ENCODE results near the gene MARCHF6. TPM values are rescaled to one million over a fixed set of nuclear protein-coding genes. Genes with fewer than 3 reads are reported as not detected.

The MARCHF6 gene
- total RNA-seq: 100 to 1,000 TPM; 104 to 168 (median 123) TPM
- polyA plus RNA-seq: 10 to 100 TPM; 62.0 to 95.6 (median 72.1) TPM
- long read RNA-seq, donor 1, full-length matches to known transcripts: 14 of 55 reads
- long read RNA-seq, donor 1, partial matches to known transcripts: 41 of 55 reads
- long read RNA-seq, donor 1, other reads (novel, unspliced or antisense): 0 of 55 reads
- long read RNA-seq, donor 2, full-length matches to known transcripts: 7 of 31 reads
- long read RNA-seq, donor 2, partial matches to known transcripts: 24 of 31 reads
- long read RNA-seq, donor 2, other reads (novel, unspliced or antisense): 0 of 31 reads

GRCh38 chr5:10353241-10354047 is at the start of gene MARCHF6:
TSS of gene MARCHF6 (plus strand) at chr5:10353695. CDS start at chr5:10353899, 204 bp downstream.
- 0 to 1% (median 1%) methylated on average over 36 to 92 of the region's 92 CpGs for WGBS, 5 donors
- Histone ChIP-seq H3K27me3 (replicated peaks in 1 of 7) (no peaks in the 10 kb centered on the region), H3K27ac (peak within 1 kb of the TSS; percentile 97 to 100 (median 98)), H3K4me3 (peak within 1 kb of the TSS; percentile 65 to 95 (median 84)), H3K36me3 (no peaks in the 10 kb centered on the region), H3K4me1 (peaks cover 12 to 58% (median 45%) of the 10 kb centered on the region in 6 donors), H3K9me3 (no peaks in the 10 kb centered on the region)
- intact Hi-C loops (cut with DNase I; ENCODE audit: low total_unique reads): loop anchor here (5.0 kb wide), 1 partner anchor 409 kb away; the partner anchor contains the start of gene DAP
- DNase-seq: peak; percentile 98
- TF ChIP-seq POLR2AphosphoS5 (IDR thresholded peaks at IDR 0.05) (peak; percentile 95 to 99 (median 98)), CTCF (IDR thresholded peaks at IDR 0.05 in 8 of 11, conservative IDR thresholded peaks at IDR 0.05 in 3 of 11) (peak in 3 of 11 experiments; percentile 12 to 22 (median 22)), POLR2A (IDR thresholded peaks at IDR 0.05) (peak in 2 of 3 donors; percentile 78 to 84)

- no peak for DNase-seq
- 74 to 92% (median 83%) methylated on average over 5 of the region's 5 CpGs for WGBS, 5 donors
- Histone ChIP-seq H3K4me3 (no peak overlapping the region), H3K27me3 (replicated peaks in 1 of 7) (peaks cover 0 to 21% (median 0%) of the 10 kb centered on the region in 7 donors), H3K4me1 (peaks cover 0 to 18% (median 11%) of the 10 kb centered on the region in 6 donors), H3K36me3 (no peaks in the 10 kb centered on the region), H3K27ac (no peak overlapping the region), H3K9me3 (no peaks in the 10 kb centered on the region)
- intact Hi-C loops (cut with DNase I; ENCODE audit: low total_unique reads): no loop called here
- TF ChIP-seq POLR2A (IDR thresholded peaks at IDR 0.05) (no peak), CTCF (IDR thresholded peaks at IDR 0.05 in 8 of 11, conservative IDR thresholded peaks at IDR 0.05 in 3 of 11) (no peak), POLR2AphosphoS5 (IDR thresholded peaks at IDR 0.05) (no peak)
Measured at GRCh38 chr5:10303699-10304170, 49.8 kb upstream of the MARCHF6 start.

- peaks cover 0 to 20% (median 11%) of the 10 kb centered on the region in 6 donors for H3K4me1 ChIP-seq
- H3K27ac ChIP-seq: no peak overlapping the region
- no peaks in the 10 kb centered on the region for H3K36me3 ChIP-seq
- TF ChIP-seq POLR2A (IDR thresholded peaks at IDR 0.05): no peak
- no peak for TF ChIP-seq POLR2AphosphoS5 (IDR thresholded peaks at IDR 0.05)
- TF ChIP-seq CTCF (IDR thresholded peaks at IDR 0.05 in 8 of 11, conservative IDR thresholded peaks at IDR 0.05 in 3 of 11): no peak
- no peaks in the 10 kb centered on the region for H3K9me3 ChIP-seq
- WGBS, 5 donors: 83 to 91% (median 87%) methylated on average over 5 of the region's 5 CpGs
- peaks cover 0 to 23% (median 0%) of the 10 kb centered on the region in 7 donors for H3K27me3 ChIP-seq (replicated peaks in 1 of 7)
- no peak overlapping the region for H3K4me3 ChIP-seq
- intact Hi-C loops (cut with DNase I; ENCODE audit: low total_unique reads): no loop called here
- DNase-seq: no peak
Measured at GRCh38 chr5:10304932-10305331, 48.6 kb upstream of the MARCHF6 start.
